ENCODE results near the gene PRKCA.

Gene PRKCA

GRCh38 chr17:66762276-66762675 is 459.9 kb downstream of the PRKCA start:
- H3K4me3 ChIP-seq (ENCODE audit: low read depth, low read length): no peak overlapping the region
- TF ChIP-seq MYC (IDR thresholded peaks at IDR 0.05; ENCODE audit: low read depth, low read length): no peak
- no peak for TF ChIP-seq POLR2A (IDR thresholded peaks at IDR 0.05; ENCODE audit: extremely low read depth, insufficient read length)
- TF ChIP-seq, protein P1, sequence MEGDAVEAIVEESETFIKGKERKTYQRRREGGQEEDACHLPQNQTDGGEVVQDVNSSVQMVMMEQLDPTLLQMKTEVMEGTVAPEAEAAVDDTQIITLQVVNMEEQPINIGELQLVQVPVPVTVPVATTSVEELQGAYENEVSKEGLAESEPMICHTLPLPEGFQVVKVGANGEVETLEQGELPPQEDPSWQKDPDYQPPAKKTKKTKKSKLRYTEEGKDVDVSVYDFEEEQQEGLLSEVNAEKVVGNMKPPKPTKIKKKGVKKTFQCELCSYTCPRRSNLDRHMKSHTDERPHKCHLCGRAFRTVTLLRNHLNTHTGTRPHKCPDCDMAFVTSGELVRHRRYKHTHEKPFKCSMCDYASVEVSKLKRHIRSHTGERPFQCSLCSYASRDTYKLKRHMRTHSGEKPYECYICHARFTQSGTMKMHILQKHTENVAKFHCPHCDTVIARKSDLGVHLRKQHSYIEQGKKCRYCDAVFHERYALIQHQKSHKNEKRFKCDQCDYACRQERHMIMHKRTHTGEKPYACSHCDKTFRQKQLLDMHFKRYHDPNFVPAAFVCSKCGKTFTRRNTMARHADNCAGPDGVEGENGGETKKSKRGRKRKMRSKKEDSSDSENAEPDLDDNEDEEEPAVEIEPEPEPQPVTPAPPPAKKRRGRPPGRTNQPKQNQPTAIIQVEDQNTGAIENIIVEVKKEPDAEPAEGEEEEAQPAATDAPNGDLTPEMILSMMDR (IDR thresholded peaks at IDR 0.05; ENCODE audit: low read depth, low read length): no peak
- TF ChIP-seq MAX (IDR thresholded peaks at IDR 0.05; ENCODE audit: low read depth, low read length): no peak
- DNase-seq (ENCODE audit: low read depth): no peak

DNA sequence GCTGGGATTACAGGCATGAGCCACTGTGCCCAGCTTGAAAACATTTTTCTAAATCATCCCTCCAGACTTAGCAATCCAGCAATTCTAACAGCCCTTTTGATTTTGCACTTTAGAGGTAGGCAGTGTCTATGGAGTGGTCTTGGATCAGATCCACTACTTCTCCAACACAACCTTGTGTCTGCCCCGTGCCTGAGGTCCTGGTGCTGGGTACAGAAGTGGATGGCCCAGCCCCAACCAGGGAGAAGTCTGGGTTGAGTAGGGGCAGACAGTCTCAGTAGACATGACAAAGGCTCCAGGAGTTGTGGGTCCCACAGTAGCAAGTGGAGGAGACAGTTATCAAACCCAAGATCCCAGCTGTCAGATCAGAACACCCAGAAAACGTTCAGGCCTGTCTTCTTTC is 460.6 kb downstream of the PRKCA start:
- no peak for DNase-seq (ENCODE audit: low read depth)
- no peak overlapping the region for H3K4me3 ChIP-seq (ENCODE audit: low read depth, low read length)
- TF ChIP-seq MYC (IDR thresholded peaks at IDR 0.05; ENCODE audit: low read depth, low read length) (no peak), POLR2A (IDR thresholded peaks at IDR 0.05; ENCODE audit: extremely low read depth, insufficient read length) (no peak), MAX (IDR thresholded peaks at IDR 0.05; ENCODE audit: low read depth, low read length) (no peak)
- TF ChIP-seq, protein P1 (IDR thresholded peaks at IDR 0.05; ENCODE audit: low read depth, low read length): no peak

DNA sequence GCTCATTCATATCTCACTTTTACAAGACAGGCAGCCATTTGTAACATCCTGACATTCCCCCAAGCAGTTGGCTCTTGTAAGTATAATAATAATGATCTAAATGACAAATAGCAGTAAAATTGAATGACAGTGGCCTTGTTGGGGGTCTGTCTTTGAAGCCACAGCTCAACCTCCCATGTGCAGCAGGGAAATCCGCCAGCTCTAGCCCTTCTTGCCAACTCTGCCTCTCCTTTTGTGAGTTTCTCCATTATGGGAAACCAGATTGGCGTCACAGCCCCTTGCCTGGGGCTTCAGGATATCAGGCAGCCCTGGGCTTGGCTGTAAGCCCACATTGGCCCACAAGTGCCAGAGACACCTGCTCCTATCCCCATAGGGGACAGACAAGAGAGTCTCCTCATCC is 462.1 kb downstream of the PRKCA start:
- no peak for DNase-seq (ENCODE audit: low read depth)
- no peak for TF ChIP-seq MYC (IDR thresholded peaks at IDR 0.05; ENCODE audit: low read depth, low read length)
- TF ChIP-seq POLR2A (IDR thresholded peaks at IDR 0.05; ENCODE audit: extremely low read depth, insufficient read length): no peak
- TF ChIP-seq MAX (IDR thresholded peaks at IDR 0.05; ENCODE audit: low read depth, low read length): no peak
- TF ChIP-seq, protein P1 (IDR thresholded peaks at IDR 0.05; ENCODE audit: low read depth, low read length): no peak
- H3K4me3 ChIP-seq (ENCODE audit: low read depth, low read length): no peak overlapping the region

GRCh38 chr17:66767154-66767933 is 464.9 kb downstream of the PRKCA start:
- H3K4me3 ChIP-seq (ENCODE audit: low read depth, low read length): no peak overlapping the region
- DNase-seq (ENCODE audit: low read depth): no peak
- TF ChIP-seq MAX (IDR thresholded peaks at IDR 0.05; ENCODE audit: low read depth, low read length): no peak

GRCh38 chr17:66769911-66770310 is 467.5 kb downstream of the PRKCA start:
- TF ChIP-seq MAX (IDR thresholded peaks at IDR 0.05; ENCODE audit: low read depth, low read length) (no peak), MYC (IDR thresholded peaks at IDR 0.05; ENCODE audit: low read depth, low read length) (no peak), POLR2A (IDR thresholded peaks at IDR 0.05; ENCODE audit: extremely low read depth, insufficient read length) (no peak)
- TF ChIP-seq, protein P1 (IDR thresholded peaks at IDR 0.05; ENCODE audit: low read depth, low read length): no peak
- H3K4me3 ChIP-seq (ENCODE audit: low read depth, low read length): no peak overlapping the region
- DNase-seq (ENCODE audit: low read depth): no peak

- DNase-seq (ENCODE audit: low read depth): no peak
- no peak overlapping the region for H3K4me3 ChIP-seq (ENCODE audit: low read depth, low read length)
- TF ChIP-seq MAX (IDR thresholded peaks at IDR 0.05; ENCODE audit: low read depth, low read length): no peak
- no peak for TF ChIP-seq POLR2A (IDR thresholded peaks at IDR 0.05; ENCODE audit: extremely low read depth, insufficient read length)
Observed at GRCh38 chr17:66772148-66772812, 469.9 kb downstream of the PRKCA start.

Measured in NB4 (cell line).